ENCODE data around the gene ZBTB20. TPM values are rescaled to one million over a fixed set of nuclear protein-coding genes. Genes with fewer than 3 reads are reported as not detected.
A peak's percentile ranks its signal among the peaks of the same experiment; 100 is the strongest.

ZBTB20 gene
- total and polyA plus RNA-seq, 2 donors from 2014 or later, result 0.99 to 142 TPM

- Histone ChIP-seq H3K36me3 (ENCODE audit: control insufficient read depth in 2 of 3, insufficient read depth in 3 of 3, low read length in 3 of 3) (no peaks in the 10 kb centered on the region), H3K9ac (ENCODE audit: low read length in 3 of 3) (no peak overlapping the region), H3K4me3 (ENCODE audit: low read length in 3 of 3) (no peak overlapping the region), H3K9me3 (ENCODE audit: control insufficient read depth in 2 of 3, insufficient read depth in 1 of 3, low read length in 3 of 3) (no peaks in the 10 kb centered on the region), H3K4me1 (ENCODE audit: control insufficient read depth in 2 of 3, insufficient read depth in 2 of 3, low read depth in 1 of 3, low read length in 3 of 3) (no peaks in the 10 kb centered on the region), H3K27me3 (ENCODE audit: control insufficient read depth, insufficient read depth, low read length) (no peaks in the 10 kb centered on the region), H3K27ac (ENCODE audit: low read depth in 2 of 2, low read length in 2 of 2) (no peak overlapping the region)
- TF ChIP-seq CTCF (IDR thresholded peaks at IDR 0.05; ENCODE audit: borderline replicate concordance, extremely low read depth, insufficient read depth), result no peak
- intact Hi-C loops (cut with DNase I), result no loop called here
- no peak for DNase-seq
- FAIRE-seq, result no peak
Observed at GRCh38 chr3:114739627-114740026, 407.5 kb downstream of the ZBTB20 start.

- no peak for TF ChIP-seq CTCF (IDR thresholded peaks at IDR 0.05; ENCODE audit: borderline replicate concordance, extremely low read depth, insufficient read depth)
- intact Hi-C loops (cut with DNase I), result no loop called here
- Histone ChIP-seq H3K9me3 (ENCODE audit: control insufficient read depth in 2 of 3, insufficient read depth in 1 of 3, low read length in 3 of 3) (no peaks in the 10 kb centered on the region), H3K36me3 (ENCODE audit: control insufficient read depth in 2 of 3, insufficient read depth in 3 of 3, low read length in 3 of 3) (no peaks in the 10 kb centered on the region), H3K4me1 (ENCODE audit: control insufficient read depth in 2 of 3, insufficient read depth in 2 of 3, low read depth in 1 of 3, low read length in 3 of 3) (peaks cover 0 to 22% (median 7%) of the 10 kb centered on the region in 3 donors), H3K9ac (ENCODE audit: low read length in 3 of 3) (no peak overlapping the region), H3K4me3 (ENCODE audit: low read length in 3 of 3) (no peak overlapping the region), H3K27me3 (ENCODE audit: control insufficient read depth, insufficient read depth, low read length) (no peaks in the 10 kb centered on the region), H3K27ac (ENCODE audit: low read depth in 2 of 2, low read length in 2 of 2) (peak overlapping the region; percentile 8 to 50)
- DNase-seq, result peak in 2 of 5 donors; percentile 28 to 44
- no peak for FAIRE-seq
Observed at GRCh38 chr3:114732353-114732752, 414.7 kb downstream of the ZBTB20 start.

DNA sequence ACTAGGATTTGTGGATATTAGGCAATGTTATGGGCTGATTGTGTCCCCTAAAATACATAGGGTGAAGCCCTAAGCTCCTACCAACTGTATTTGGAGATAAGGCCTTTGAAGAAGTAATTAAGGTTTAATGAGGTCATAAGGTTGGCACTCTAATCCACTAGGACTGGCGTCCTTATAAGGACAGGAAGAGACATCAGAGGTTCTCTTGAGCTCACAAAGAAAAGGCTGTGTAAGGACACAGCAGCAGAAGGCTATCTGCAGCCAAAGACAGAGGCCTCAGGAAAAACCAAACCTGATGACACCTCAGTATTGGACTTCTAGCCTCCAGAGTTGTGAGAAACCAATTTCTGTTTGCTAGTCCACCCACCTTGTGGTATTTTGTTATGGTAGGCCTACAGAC, 416.7 kb downstream of the ZBTB20 start:
- Histone ChIP-seq H3K4me1 (ENCODE audit: control insufficient read depth in 2 of 3, insufficient read depth in 2 of 3, low read depth in 1 of 3, low read length in 3 of 3) (peaks cover 0 to 26% (median 7%) of the 10 kb centered on the region in 3 donors), H3K9me3 (ENCODE audit: control insufficient read depth in 2 of 3, insufficient read depth in 1 of 3, low read length in 3 of 3) (no peaks in the 10 kb centered on the region), H3K9ac (ENCODE audit: low read length in 3 of 3) (no peak overlapping the region), H3K36me3 (ENCODE audit: control insufficient read depth in 2 of 3, insufficient read depth in 3 of 3, low read length in 3 of 3) (no peaks in the 10 kb centered on the region), H3K4me3 (ENCODE audit: low read length in 3 of 3) (no peak overlapping the region), H3K27me3 (ENCODE audit: control insufficient read depth, insufficient read depth, low read length) (no peaks in the 10 kb centered on the region), H3K27ac (ENCODE audit: low read depth in 2 of 2, low read length in 2 of 2) (no peak overlapping the region)
- DNase-seq (no peak), FAIRE-seq (no peak)
- intact Hi-C loops (cut with DNase I), result no loop called here
- no peak for TF ChIP-seq CTCF (IDR thresholded peaks at IDR 0.05; ENCODE audit: borderline replicate concordance, extremely low read depth, insufficient read depth)

GRCh38 chr3:114727373-114727772, 419.7 kb downstream of the ZBTB20 start:
- TF ChIP-seq CTCF (IDR thresholded peaks at IDR 0.05; ENCODE audit: borderline replicate concordance, extremely low read depth, insufficient read depth), result no peak
- DNase-seq, result no peak
- Histone ChIP-seq H3K27ac (ENCODE audit: low read depth in 2 of 2, low read length in 2 of 2) (peak overlapping the region in 1 of 2 donors; percentile 22), H3K4me3 (ENCODE audit: low read length in 3 of 3) (no peak overlapping the region), H3K9me3 (ENCODE audit: control insufficient read depth in 2 of 3, insufficient read depth in 1 of 3, low read length in 3 of 3) (no peaks in the 10 kb centered on the region), H3K27me3 (ENCODE audit: control insufficient read depth, insufficient read depth, low read length) (no peaks in the 10 kb centered on the region), H3K36me3 (ENCODE audit: control insufficient read depth in 2 of 3, insufficient read depth in 3 of 3, low read length in 3 of 3) (no peaks in the 10 kb centered on the region), H3K4me1 (ENCODE audit: control insufficient read depth in 2 of 3, insufficient read depth in 2 of 3, low read depth in 1 of 3, low read length in 3 of 3) (peaks cover 0 to 19% (median 3%) of the 10 kb centered on the region in 3 donors), H3K9ac (ENCODE audit: low read length in 3 of 3) (no peak overlapping the region)
- intact Hi-C loops (cut with DNase I), result no loop called here
- FAIRE-seq, result no peak

Data from kidney (tissue), 14 donors.